T-helper 9 cell (primary cell): Measurements from ENCODE around the gene POLR1F.
A peak's percentile ranks its signal among the peaks of the same experiment; 100 is the strongest.
"Not testable (repeated sequence)": the region's sequence is repeated elsewhere in the genome, so short reads cannot be mapped to it uniquely, and the experiment has no call there.

Experiments
- DNase-seq: peaks from one replicate; pipeline ENCODE4 v3.0.0-alpha.2; 2020
- total RNA-seq, 2 donors: gene quantifications; one replicate each; lab custom pipeline; 2026; lab: John Stamatoyannopoulos, UW

The POLR1F gene, protein sequence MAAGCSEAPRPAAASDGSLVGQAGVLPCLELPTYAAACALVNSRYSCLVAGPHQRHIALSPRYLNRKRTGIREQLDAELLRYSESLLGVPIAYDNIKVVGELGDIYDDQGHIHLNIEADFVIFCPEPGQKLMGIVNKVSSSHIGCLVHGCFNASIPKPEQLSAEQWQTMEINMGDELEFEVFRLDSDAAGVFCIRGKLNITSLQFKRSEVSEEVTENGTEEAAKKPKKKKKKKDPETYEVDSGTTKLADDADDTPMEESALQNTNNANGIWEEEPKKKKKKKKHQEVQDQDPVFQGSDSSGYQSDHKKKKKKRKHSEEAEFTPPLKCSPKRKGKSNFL
- 40.3 to 42.7 reads per million in 2 donors for total RNA-seq

DNA sequence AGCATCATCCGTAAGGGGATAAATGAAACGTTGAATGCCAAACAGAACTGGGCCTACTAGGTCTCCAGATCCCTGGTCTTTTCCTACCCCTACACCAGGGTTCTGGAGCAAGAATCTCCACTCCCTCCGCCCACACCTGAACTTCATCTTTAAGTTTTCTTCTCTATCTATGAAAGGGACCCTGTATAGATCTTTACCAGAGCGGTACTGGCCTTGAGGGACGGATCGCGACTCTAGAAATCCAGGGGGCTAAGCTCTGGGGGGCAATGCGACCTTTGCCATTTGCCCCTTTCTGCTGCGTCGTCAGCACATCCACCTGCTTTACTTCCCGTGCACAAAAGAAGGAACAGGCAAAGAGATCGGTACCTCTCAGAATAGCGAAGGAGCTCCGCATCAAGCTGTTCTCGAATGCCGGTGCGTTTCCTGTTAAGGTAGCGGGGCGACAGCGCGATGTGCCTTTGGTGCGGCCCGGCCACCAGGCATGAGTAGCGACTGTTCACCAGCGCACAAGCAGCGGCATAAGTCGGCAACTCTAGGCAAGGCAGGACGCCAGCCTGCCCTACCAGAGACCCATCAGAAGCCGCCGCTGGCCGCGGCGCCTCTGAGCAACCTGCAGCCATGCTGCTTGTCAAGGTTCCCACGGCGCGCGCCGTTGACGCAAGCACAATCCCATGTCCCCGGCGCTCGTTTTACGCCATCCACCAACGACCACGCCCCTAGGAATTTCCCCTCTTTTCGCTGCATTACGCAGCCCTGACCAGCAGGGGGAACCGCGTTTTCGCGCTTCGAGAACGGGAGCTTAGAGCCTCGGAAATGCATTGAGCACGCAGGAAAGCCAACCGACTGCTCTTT is at the start of gene POLR1F:
TSS of gene POLR1F (minus strand) at position 641 of the 852 bp plus-strand sequence. CDS start at position 620, 21 bp downstream.
- peak; percentile 88 for DNase-seq

DNA sequence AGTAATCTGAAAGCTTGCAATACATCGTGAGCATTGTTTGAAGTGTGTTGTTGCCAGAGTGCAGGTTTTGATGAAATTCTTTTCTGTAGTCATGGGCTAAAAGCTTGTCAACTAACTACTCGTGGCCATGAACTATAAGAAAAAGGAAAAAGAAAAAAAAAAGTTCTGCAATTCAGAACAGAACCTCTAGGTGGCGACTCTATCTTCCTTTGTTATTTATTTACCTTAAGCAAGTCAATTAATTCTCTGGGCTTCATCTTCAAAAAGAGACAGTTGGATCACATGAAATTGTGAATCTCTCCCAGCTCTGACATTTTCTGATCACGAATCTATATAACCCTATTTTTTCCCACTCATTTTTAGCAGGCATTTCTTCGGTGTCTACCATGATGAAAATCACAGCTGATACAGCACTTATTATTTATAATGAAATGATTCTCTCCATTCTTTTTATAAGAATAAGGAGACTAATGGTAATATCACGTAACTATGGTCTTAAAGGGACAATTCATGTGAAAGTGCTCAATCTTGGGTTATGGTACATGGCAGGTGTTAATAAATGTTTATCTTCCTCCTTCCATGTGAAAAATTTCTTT is 45.8 kb upstream of the POLR1F start:
- no peak for DNase-seq

DNA sequence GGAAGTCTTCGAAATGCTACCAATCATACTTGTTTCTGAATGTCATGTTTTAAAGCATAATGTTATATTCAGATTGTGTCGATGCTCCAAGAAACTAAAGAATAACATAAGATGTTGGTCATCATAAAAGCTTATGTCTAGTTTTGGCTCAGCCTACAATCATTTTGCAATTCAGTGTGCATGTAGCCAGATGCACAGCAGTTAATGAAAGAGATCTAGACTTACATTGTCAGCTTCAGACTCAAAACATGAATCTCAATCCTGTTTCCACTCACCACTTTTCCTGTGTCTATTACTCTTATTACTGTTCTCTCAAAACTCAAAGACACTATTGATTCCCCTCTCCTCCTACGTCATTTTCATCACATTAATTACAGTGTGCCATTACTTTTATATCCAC is 43.2 kb upstream of the POLR1F start:
- DNase-seq: no peak

DNA sequence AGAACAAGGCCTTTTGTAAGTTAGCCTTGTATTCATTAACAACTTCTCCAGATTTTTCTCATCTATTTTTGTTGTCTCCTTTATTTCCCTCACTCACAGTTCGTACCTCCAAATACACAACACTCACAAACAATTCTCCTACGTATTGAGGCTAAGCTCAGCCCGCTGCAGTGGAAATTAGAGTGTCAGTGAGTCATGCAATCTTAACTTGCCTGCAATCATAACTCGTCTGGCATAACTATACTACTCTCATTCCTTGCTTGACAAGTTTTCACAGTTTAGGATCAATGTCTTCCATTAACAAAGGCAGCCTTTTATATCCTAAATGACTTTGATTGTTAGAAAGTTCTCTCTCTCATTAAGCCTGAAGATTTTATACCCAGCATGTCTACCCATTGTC is 40.8 kb upstream of the POLR1F start:
- no peak for DNase-seq

DNA sequence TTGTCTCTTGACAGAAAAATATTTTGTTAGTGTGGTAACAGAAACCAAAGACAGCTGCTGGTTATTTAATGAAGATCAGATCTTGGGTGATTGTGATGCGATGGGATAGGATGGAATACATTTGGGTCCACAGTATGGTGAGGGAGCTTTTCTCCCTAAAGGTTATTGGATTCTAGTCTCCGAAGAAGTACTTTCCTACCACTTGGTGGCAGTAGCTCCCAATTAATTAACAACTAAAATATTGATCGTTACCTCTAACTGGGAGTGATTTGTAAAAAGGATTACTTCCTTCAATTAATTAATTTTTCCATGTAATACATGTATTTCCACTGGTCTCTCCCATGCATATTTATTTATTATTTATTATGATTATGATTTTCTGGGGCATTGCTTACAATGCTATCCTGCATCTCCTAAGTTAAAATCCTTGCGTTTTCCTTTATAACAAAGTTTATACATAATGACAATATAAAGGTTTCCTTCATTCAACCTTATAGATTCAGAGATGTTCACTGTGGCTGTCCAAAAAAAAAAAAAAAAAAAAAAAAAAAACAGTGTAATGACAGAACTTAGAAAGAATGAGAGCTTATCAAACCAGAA is 39.0 kb upstream of the POLR1F start:
- DNase-seq: no peak

DNA sequence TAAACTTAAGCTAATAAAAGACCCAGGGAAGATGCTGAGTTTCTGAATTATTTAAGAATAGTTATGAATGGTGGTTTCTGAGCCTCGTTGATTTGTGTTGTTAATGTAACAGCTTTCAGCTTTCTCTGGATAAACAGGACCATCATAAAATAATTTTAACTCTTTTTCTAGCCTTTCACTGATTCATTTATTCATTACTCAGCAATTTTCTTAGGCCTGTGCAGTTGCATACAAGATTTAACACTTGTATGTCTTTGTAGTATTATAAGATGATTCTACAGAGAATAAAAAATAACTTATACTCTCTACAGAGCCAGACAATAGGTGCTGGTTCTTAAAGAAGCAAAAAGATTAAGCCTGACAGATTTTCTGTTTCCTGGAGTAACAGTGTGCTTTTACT is 35.2 kb upstream of the POLR1F start:
- DNase-seq: no peak

DNA sequence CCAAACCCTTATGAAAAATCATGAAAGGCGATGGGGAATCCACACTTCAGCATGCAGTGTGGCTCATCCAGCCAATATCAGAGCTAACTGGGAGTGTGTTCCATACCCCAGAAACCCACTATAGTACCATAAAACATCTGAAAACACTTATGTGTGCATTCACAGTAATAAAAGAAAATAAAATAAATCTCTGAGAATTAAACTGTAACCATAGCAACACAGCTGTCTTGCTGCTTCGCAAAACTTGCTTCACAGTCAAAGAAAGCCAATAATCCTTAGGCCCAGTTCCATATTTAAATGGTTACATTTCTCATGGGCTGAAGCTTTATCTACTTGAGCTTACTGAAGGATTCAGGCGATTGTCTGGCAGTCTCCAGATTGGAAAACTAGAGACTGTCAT is 19.9 kb upstream of the POLR1F start:
- no peak for DNase-seq

DNA sequence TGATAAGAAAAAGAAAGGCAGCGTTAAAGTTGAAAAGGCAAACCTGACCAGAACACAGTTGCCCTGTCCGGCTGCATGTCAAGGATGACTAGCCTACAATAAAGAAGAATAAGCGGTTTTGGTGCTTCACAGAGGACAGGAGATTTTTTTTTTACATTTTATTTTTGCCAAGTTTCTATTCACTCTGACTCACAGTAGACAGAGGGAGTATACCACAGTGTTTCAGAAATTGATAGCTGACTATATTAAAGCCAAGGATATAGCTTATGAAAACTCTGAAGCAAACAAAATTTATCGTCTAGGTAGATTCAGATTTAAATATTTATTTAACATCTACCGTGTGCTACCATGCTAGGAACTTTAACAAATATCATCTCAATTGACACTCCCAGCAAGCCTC is 16.9 kb upstream of the POLR1F start:
- DNase-seq: no peak

DNA sequence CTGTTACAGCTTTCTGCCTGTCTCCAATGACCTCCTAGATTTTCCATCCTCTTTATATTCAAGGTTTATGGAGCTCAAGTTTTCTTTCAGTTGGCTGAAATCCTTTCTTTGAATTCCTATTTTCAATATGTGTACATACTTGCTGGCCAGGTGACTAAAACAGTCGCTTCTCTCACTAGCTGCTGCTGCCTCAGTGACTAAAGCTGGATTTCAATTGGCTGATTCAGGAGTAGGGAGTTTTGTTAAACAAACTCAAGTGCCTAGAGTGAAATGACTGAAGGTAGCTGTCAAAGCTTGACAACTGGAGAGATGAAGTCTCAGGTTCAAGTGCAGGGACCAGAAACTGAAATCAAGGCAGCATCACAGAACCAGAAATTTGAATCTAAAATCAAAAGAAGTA is 6.7 kb upstream of the POLR1F start:
- no peak for DNase-seq

DNA sequence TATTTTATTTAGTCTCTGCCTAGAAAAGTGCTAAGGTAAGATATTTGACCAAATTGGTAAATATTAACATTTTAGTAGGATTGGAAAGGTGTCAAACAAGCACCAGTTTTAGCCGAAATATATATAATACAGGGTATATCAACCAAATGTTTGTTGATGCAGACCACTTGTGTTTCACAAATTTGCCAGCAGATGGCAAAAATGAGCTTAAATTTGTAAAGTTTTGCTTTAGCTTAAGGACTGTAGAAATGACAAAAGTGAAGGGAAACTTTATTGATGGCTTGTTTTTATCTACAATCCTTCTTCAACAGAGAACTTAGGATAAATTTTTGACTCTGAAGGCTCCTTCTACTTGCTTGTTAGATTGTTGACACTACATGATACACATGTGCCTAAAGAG is 4.8 kb upstream of the POLR1F start:
- DNase-seq: peak; percentile 20

DNA sequence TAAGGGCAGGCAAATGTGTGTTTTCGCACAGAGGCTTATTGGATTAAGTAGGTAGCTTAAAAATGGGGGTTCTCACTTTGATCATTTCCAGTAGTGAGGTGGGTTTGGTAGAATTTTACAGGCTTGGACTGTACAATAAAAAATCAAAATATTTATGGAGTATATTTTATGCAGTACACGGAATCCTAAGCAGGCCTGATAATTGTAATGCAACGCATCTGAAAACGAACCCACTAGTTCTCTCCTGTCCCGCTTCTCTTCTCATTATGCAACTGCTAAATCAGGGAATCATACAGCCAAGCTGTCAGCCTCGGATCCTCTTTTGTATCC is 377 bp upstream of the POLR1F start:
- no peak for DNase-seq

DNA sequence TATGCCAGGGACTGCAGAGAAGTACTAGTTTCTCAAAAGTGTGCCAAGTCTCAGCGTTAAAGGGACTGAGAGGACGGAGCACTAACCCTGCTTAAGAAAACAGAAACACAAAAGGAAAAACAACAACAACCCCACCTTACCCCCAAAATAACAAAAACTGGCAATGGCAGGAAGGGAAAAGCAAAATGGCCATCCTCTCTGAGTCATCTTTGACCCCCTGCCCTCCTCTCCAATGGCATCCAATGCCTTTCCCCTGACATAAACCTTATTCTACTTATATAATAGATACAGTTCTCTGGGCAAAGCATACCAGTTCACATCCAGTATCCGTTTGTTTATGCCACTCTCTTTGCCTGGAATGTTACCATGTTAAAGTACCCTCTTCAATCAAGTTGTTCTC is 1.6 kb downstream of the POLR1F start:
- no peak for DNase-seq

DNA sequence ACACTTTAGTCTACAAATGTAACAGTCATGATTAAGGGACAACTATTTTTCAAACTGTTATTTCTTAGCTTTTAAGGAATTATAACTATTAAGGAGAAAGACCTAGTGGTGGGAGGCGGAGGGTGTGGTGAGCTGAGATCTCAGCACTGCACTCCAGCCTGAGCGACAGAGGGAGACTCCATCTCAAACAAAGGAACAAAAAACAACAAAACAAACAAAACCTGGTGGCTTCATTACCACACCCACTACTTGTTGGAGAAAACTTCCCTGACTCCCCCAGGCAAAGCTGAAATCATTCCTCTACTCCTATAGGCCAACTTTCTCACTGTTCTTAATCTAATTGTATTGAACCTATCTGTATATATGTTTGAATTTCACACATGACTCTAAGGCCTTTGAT is 3.2 kb downstream of the POLR1F start:
- DNase-seq: no peak

DNA sequence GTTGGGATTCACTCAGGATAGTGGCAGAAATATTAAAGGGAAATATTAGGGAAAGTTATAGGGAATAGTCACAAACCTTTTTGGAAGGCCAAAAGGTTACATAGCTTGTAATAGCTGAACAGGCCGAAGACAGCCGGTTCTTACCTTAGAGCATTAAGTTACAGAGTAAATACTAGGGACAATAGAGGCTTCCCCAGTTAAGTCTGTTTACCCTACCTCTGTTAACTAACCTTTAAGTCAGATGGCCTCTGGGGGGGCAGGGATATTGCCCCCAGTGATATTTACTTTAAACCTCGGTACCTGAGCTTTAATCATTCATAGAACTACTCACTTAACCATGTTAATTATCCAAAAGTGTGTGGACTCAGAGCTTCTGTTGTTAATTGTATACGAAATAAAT is 7.4 kb downstream of the POLR1F start:
- DNase-seq: no peak

DNA sequence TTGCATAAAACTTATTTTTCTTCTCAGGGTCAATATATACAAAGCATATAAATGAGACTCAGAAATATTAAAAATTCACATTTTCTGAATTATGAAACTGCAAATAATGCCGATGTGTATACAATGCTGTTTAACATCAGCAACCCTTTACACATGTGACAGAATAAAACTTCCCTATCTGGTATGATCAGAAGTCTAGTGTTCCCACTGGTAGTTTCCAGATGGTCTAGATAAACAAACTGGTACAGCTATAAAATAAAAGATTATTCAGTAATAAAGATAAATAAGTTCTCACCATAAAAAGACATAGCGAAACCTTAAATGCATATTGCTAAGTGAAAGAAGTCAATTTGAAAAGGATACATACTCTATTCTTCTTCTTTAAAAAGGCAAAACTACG is 7.9 kb downstream of the POLR1F start:
- DNase-seq: no peak

DNA sequence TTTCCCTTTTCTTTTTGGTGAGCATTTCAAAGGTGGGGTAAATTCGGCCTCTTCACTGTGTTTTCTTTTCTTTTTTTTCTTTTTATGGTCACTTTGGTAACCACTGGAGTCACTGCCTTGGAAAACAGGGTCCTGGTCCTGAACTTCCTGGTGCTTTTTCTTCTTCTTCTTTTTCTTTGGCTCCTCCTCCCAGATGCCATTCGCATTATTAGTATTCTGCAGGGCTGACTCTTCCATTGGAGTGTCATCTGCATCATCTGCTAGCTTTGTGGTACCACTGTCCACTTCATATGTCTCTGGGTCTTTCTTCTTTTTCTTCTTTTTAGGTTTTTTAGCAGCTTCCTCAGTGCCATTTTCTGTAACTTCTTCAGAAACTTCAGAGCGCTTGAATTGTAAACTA is 10.5 kb downstream of the POLR1F start:
- DNase-seq: no peak

DNA sequence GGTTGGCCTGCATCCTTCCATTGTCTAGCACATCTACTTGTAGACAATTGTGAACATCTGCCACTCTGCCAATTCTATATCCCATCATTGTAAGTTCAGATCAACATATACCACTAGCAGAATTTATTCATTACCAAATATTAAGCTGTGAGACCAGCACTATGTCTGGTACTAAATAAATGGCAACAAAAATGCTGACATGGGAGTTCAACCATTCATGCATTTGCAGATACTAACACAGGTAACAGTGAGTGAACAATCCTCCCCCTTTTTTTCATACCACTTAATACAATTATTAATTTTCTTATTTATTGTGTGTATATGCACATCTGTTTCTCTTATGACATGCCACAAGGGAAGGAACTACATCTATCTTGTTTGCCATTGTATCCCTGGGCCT is 11.9 kb downstream of the POLR1F start:
- DNase-seq: no peak

DNA sequence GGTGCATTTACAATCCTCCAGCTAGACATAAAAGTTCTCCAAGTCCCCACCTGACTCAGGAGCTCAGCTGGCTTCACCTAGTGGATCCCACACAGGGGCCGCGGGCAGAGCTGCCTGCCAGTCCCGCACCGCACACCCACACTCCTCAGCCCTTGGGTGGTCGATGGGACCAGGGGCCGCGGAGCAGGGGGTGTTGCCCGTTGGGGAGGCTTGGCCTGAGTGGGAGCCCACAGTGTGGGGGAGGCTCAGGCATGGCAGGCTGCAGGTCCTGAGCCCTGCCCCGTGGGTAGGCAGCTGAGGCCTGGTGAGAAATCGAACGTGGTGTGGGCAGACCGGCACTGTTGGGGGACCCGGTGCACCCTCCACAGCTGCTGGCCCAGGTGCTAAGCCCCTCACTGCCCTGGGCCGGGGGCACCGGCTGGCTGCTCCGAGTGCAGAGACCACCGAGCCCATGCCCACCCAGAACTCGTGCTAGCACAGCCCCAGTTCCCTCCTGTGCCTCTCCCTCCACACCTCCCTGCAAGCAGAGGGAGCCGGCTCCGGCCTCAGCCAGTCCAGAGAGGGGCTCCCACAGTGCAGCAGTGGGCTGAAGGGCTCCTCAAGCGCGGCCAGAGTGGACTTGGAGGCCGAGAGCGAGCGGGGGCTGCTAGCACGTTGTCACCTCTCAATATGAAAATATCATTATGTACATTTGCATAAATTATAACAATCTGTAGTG is 16.6 kb downstream of the POLR1F start:
- no peak for DNase-seq

DNA sequence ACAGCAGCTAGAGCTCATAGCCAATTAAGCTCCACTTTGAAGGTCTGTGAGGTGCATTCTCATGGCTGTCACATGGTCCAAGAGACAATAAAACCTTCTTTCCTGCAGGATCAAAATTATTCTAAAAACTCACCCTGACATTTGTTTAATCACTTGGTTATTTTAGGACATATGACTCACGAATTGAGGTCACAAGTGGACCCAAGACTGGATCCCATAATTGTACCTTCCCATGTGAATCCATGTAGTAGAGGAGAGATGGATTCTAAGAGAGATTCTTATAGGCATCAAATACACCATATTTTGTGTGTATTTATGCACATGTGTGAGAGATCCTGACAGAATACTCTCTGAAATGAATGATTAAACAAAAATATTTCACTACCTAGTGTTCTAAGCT is 18.1 kb downstream of the POLR1F start:
- no peak for DNase-seq

DNA sequence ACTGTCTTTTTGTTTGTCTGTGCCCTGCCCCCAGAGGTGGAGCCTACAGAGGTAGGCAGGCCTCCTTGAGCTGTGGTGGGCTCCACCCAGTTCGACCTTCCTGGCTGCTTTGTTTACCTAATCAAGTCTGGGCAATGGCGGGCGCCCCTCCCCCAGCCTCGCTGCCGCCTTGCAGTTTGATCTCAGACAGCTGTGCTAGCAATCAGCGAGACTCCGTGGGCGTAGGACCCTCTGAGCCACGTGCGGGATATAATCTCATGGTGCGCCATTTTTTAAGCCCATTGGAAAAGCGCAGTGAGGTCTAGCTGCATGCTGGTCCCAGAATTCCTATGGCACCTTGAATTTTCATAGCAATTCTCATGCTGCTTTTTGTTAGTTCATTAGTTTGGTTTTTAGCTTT is 19.7 kb downstream of the POLR1F start:
- not testable (repeated sequence) for DNase-seq

DNA sequence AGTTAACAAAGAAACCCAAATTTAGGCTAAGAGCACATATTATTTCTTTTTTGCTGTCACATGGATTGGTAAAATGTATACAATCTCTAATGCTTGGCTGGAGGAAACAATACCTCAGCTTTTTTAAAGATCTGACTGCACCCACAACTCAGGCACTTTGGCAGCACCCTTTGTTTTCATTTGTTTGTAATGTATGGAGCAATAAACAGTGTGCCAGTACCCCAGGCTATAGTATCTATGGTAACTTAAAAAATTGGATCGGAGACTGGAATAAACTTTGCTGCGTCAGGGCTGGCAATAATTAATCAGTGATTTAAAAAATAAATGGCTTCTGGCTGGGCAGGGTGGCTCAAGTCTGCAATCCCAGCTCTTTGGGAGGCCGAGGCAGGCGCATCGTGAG is 27.2 kb downstream of the POLR1F start:
- no peak for DNase-seq

DNA sequence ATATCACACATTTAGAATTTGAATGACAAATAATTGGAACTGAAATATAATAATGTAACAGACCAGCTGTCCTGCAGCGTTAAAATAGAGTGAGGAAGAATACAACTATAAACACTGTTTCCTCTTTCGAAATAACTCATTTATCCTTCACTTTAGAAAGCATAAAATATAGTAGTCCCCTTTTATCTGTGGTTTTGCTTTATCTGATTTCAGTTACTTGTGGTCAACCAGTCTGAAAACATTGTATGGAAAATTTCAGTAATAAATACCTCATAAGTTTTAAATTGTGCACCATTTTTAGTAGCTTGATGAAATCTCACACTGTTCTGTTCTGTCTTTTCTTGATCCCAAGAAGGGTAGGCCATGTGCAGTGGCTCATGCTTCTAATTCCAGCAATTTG is 31.7 kb downstream of the POLR1F start:
- no peak for DNase-seq

DNA sequence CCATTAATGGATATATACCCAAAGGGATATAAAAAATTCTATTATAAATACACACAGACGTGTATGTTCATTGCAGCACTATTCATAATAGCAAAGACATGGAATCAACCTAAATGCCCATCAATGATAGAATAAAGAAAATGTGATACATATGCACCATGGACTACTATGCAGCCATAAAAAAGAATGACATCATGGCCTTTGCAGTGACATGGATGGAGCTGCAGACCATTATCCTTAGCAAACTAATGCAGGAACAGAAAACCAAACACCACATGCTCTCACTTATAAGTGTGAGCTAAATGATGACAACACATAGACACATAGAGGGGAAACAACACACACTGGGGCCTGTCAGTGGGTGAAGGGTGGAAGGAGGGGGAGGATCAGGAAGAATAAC is 33.0 kb downstream of the POLR1F start:
- DNase-seq: no peak
